ENCODE results near the gene BABAM2.
"Not testable (repeated sequence)": the region's sequence is repeated elsewhere in the genome, so short reads cannot be mapped to it uniquely, and the experiment has no call there.

DNA sequence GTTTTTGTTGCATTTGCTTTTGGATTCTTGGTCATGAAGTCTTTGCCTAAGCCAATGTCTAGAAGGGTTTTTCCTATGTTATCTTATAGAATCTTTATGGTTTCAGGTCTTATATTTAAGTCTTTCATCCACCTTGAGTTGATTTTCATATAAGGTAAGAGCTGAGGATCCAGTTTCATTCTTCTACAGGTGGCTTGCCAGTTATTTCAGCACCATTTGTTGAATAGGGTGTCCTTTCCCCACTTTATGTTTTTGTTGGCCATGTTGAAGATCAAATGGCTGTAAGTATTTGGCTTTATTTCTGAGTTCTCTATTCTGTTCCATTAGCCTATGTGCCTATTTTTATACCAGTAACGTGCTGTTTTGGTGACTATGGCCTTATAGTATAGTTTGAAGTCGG lies 129.0 kb downstream of the BABAM2 start:
- TF ChIP-seq POLR2A (IDR thresholded peaks at IDR 0.05): not testable (repeated sequence)
- TF ChIP-seq, protein P1, sequence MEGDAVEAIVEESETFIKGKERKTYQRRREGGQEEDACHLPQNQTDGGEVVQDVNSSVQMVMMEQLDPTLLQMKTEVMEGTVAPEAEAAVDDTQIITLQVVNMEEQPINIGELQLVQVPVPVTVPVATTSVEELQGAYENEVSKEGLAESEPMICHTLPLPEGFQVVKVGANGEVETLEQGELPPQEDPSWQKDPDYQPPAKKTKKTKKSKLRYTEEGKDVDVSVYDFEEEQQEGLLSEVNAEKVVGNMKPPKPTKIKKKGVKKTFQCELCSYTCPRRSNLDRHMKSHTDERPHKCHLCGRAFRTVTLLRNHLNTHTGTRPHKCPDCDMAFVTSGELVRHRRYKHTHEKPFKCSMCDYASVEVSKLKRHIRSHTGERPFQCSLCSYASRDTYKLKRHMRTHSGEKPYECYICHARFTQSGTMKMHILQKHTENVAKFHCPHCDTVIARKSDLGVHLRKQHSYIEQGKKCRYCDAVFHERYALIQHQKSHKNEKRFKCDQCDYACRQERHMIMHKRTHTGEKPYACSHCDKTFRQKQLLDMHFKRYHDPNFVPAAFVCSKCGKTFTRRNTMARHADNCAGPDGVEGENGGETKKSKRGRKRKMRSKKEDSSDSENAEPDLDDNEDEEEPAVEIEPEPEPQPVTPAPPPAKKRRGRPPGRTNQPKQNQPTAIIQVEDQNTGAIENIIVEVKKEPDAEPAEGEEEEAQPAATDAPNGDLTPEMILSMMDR (IDR thresholded peaks at IDR 0.05): not testable (repeated sequence)

Data from right lobe of liver (tissue), 4 donors.